Parathyroid adenoma (tissue), 2 donors: ENCODE results near the gene FNDC3B.

Experiments
- H2AFZ ChIP-seq: fragments of 300-600 bp; sonication (generic); one replicate; pipeline ENCODE4 v1.7.0; 2017; ENCODE audit warnings: antibody characterized with exemption, mild to moderate bottlenecking
- H3K27ac ChIP-seq: fragments of 300-600 bp; sonication (generic); one replicate; pipeline ENCODE4 v1.7.0; 2017
- H3K27me3 ChIP-seq: fragments of 300-600 bp; sonication (generic); one replicate; pipeline ENCODE4 v1.7.0; 2017; ENCODE audit warnings: low read length; ENCODE audit not compliant: control insufficient read depth, insufficient read depth
- H3K36me3 ChIP-seq: fragments of 300-600 bp; sonication (generic); one replicate; pipeline ENCODE4 v1.7.0; 2017; ENCODE audit warnings: low read length; ENCODE audit not compliant: control insufficient read depth, insufficient read depth
- H3K4me1 ChIP-seq: fragments of 300-600 bp; sonication (generic); one replicate; pipeline ENCODE4 v1.7.0; 2017; ENCODE audit warnings: control low read depth
- H3K4me2 ChIP-seq: fragments of 300-600 bp; sonication (generic); one replicate; pipeline ENCODE4 v1.7.0; 2017; ENCODE audit warnings: low read length
- H3K4me3 ChIP-seq: fragments of 300-600 bp; sonication (generic); one replicate; pipeline ENCODE4 v1.7.0; 2017; ENCODE audit warnings: low read depth, low read length
- H3K79me2 ChIP-seq: fragments of 300-600 bp; sonication (generic); one replicate; pipeline ENCODE4 v1.7.0; 2017; ENCODE audit warnings: control low read depth
- H3K9ac ChIP-seq: fragments of 300-600 bp; sonication (generic); one replicate; pipeline ENCODE4 v1.7.0; 2017; ENCODE audit warnings: mild to moderate bottlenecking
- H3K9me3 ChIP-seq: fragments of 300-600 bp; sonication (generic); one replicate; pipeline ENCODE4 v1.7.0; 2017; ENCODE audit warnings: low read length; ENCODE audit not compliant: control insufficient read depth
- TF ChIP-seq, protein P1 (sequence below): fragments of 300-600 bp; sonication (generic); IDR thresholded peaks from one replicate; pipeline ENCODE4 v1.7.0; 2017; ENCODE audit warnings: antibody characterized with exemption, mild to moderate bottlenecking
- donor health status: primary hyperparathyroidism.

Gene FNDC3B

DNA sequence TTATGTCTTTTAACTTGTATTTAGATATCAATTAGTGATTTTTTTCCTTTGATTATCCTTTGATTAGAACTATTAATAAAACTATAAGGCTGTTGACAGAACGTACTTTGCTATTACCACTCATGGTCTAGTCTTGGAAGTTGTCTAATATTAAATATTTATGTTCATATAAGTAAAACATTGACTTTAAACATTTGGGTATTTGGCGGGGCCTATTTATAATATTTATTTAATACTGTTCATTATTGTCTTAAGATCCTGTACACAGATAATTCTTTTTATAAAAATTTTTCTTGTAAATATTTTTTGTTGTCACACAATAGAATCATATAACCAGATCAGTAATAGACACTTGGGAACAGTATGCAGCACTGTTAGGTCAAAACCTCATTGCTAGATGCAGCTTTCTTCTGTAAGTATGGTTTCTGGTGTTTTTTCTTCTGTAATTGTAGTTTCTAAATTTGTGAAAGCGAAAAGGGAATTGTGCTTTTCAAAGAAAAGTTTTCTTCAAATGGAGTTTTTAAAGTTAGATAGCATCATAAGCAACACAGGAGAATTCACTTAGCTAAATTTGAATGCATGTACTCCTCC, 93.4 kb downstream of the FNDC3B start:
- TF ChIP-seq, protein P1, sequence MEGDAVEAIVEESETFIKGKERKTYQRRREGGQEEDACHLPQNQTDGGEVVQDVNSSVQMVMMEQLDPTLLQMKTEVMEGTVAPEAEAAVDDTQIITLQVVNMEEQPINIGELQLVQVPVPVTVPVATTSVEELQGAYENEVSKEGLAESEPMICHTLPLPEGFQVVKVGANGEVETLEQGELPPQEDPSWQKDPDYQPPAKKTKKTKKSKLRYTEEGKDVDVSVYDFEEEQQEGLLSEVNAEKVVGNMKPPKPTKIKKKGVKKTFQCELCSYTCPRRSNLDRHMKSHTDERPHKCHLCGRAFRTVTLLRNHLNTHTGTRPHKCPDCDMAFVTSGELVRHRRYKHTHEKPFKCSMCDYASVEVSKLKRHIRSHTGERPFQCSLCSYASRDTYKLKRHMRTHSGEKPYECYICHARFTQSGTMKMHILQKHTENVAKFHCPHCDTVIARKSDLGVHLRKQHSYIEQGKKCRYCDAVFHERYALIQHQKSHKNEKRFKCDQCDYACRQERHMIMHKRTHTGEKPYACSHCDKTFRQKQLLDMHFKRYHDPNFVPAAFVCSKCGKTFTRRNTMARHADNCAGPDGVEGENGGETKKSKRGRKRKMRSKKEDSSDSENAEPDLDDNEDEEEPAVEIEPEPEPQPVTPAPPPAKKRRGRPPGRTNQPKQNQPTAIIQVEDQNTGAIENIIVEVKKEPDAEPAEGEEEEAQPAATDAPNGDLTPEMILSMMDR = no peak
- Histone ChIP-seq H3K4me3 (no peak overlapping the region), H3K27ac (no peak overlapping the region), H3K9ac (no peak overlapping the region), H3K4me2 (no peak overlapping the region), H3K9me3 (no peaks in the 10 kb centered on the region), H3K27me3 (no peaks in the 10 kb centered on the region), H3K36me3 (no peaks in the 10 kb centered on the region), H2AFZ (no peak overlapping the region), H3K4me1 (peaks cover 3% of the 10 kb centered on the region), H3K79me2 (peaks cover 9% of the 10 kb centered on the region)

DNA sequence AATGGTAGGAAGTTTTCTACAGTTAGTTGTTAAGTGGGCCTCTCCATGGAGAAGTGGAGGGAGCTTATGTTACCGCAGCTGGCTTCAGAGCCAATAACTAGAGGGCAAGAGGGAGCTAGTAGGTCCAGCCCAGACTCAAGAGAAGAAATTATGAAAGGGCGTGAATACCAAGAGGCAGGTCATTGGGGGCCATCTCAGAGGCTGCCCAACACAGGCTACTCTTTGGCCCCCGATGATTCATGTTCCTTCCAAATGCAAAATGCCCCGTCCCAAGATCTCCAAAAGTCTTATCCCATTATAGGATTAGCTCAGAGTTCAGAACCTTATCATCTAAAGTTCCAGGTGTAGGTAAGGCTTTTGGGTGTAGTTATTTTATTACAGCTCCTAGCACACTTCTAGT, 94.5 kb downstream of the FNDC3B start:
- Histone ChIP-seq H3K36me3 (no peaks in the 10 kb centered on the region), H3K27ac (no peak overlapping the region), H3K27me3 (no peaks in the 10 kb centered on the region), H2AFZ (no peak overlapping the region), H3K79me2 (peaks cover 7% of the 10 kb centered on the region), H3K4me2 (no peak overlapping the region), H3K4me1 (peaks cover 5% of the 10 kb centered on the region), H3K9me3 (no peaks in the 10 kb centered on the region), H3K9ac (no peak overlapping the region), H3K4me3 (no peak overlapping the region)
- TF ChIP-seq, protein P1 = no peak

DNA sequence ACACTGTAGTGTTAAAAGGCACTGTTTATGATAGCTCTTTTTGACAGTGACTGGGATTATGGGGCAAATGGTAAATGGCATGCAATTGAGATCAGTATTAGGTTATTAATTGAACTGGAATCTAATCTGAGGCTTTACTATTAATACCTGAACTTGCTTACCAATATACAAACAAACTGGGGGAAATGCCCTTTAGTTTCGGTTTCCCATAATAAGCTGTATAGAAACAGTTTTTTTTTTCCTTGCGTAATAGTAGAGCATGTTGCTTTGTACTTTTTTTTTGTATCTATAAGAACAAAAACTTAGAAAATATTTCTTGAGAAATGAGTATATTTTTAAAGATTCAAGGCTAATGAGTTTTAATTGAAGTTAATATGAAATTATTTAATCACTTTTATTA, 95.0 kb downstream of the FNDC3B start:
- no peak overlapping the region for H3K4me3 ChIP-seq
- H3K9me3 ChIP-seq = no peaks in the 10 kb centered on the region
- no peak overlapping the region for H2AFZ ChIP-seq
- H3K4me2 ChIP-seq = no peak overlapping the region
- no peaks in the 10 kb centered on the region for H3K27me3 ChIP-seq
- no peak overlapping the region for H3K9ac ChIP-seq
- no peaks in the 10 kb centered on the region for H3K36me3 ChIP-seq
- H3K79me2 ChIP-seq = peaks cover 10% of the 10 kb centered on the region
- H3K4me1 ChIP-seq = peaks cover 8% of the 10 kb centered on the region
- TF ChIP-seq, protein P1 = no peak
- no peak overlapping the region for H3K27ac ChIP-seq

DNA sequence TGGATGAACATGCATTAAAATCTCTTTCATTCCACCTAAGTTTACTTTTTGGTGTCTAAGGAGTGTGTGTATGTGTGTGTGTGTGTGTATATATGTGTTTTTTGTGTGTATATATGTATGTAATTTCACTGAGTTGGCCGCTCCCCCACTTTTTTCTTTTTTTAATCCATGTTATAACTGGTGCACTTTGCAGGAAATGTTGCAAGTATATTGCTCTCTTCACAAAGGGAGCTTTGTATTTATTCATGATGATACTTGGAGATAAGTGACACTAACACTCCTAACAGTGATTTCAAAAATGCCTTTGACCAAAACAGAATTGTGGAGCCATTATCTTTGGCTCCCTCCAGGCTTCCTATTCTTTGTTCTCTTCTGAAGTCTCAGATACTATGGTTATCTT, 95.8 kb downstream of the FNDC3B start:
- H3K27ac ChIP-seq = no peak overlapping the region
- TF ChIP-seq, protein P1 = no peak

DNA sequence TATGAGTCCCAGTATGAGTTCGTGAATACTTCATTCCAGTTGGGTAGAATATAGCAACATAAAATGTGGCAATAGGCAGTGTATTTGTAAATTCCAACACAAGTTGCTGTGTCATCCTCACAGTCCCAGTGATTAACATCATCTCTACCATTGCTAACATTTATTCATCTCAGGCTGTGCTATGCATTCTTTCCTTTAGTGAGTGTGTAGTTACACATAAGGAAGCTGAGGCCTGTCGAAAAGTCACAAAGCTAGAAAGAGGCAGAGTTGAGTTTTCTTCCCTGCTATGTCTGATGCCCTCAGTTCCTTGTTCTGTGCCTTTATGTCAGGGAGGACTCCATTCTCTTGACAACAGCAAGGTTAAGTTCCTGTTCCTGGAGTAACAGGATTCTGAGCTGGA, 96.4 kb downstream of the FNDC3B start:
- no peak overlapping the region for H3K9ac ChIP-seq
- H2AFZ ChIP-seq = no peak overlapping the region
- no peak overlapping the region for H3K27ac ChIP-seq
- no peaks in the 10 kb centered on the region for H3K36me3 ChIP-seq
- H3K79me2 ChIP-seq = peaks cover 18% of the 10 kb centered on the region
- H3K4me1 ChIP-seq = peaks cover 17% of the 10 kb centered on the region
- no peak overlapping the region for H3K4me2 ChIP-seq
- H3K9me3 ChIP-seq = no peaks in the 10 kb centered on the region
- H3K4me3 ChIP-seq = no peak overlapping the region
- H3K27me3 ChIP-seq = no peaks in the 10 kb centered on the region
- TF ChIP-seq, protein P1 = no peak

More for the DNA sequence above, 95.8 kb downstream of the FNDC3B start:
- no peak overlapping the region for H3K4me3 ChIP-seq
- no peaks in the 10 kb centered on the region for H3K9me3 ChIP-seq
- peaks cover 14% of the 10 kb centered on the region for H3K4me1 ChIP-seq
- H3K9ac ChIP-seq = no peak overlapping the region
- H3K4me2 ChIP-seq = no peak overlapping the region
- no peaks in the 10 kb centered on the region for H3K36me3 ChIP-seq
- H2AFZ ChIP-seq = no peak overlapping the region
- H3K79me2 ChIP-seq = peaks cover 16% of the 10 kb centered on the region
- no peaks in the 10 kb centered on the region for H3K27me3 ChIP-seq
